ENCODE data around the gene GOSR2. TPM values are rescaled to one million over a fixed set of nuclear protein-coding genes. Genes with fewer than 3 reads are reported as not detected.

Gene GOSR2
- total RNA-seq, 1 experiment from 2014 or later, result 52.9 TPM

- Histone ChIP-seq H3K4me2 (ENCODE audit: low read length) (peak within 1 kb of the TSS; percentile 96), H3K79me2 (ENCODE audit: insufficient read depth, low read length) (no peaks in the 10 kb centered on the region), H3K27me3 (ENCODE audit: insufficient read depth, low read length) (no peaks in the 10 kb centered on the region), H3K36me3 (ENCODE audit: control insufficient read depth in 1 of 2, insufficient read depth in 2 of 2, low read length in 2 of 2) (no peaks in the 10 kb centered on the region), H3K4me3 (replicated peaks in 1 of 2; ENCODE audit: low read depth in 1 of 2, low read length in 2 of 2) (peak within 1 kb of the TSS; percentile 25 to 61), H3K27ac (ENCODE audit: low read depth, low read length) (no peak within 1 kb of the TSS; the same call in 1 of the 2 replicates), H3K9me2 (ENCODE audit: insufficient read depth) (no peaks in the 10 kb centered on the region), H3K9ac (ENCODE audit: low read length) (peak within 1 kb of the TSS; percentile 52), H2AFZ (ENCODE audit: low read depth, low read length, poor library complexity, severe bottlenecking) (peak within 1 kb of the TSS; percentile 79), H3K9me3 (ENCODE audit: control insufficient read depth in 1 of 2, insufficient read depth in 1 of 2, low read depth in 1 of 2, low read length in 2 of 2) (no peaks in the 10 kb centered on the region), H4K20me1 (ENCODE audit: insufficient read depth) (no peaks in the 10 kb centered on the region), H3K4me1 (ENCODE audit: control insufficient read depth in 1 of 2, insufficient read depth in 2 of 2, low read length in 2 of 2) (peaks cover 8 to 18% of the 10 kb centered on the region in 2 experiments; a peak in 3 of 4 replicates)
- BruUV-seq (replicated peaks), result no TSS peak
- RAD21 ChIA-PET (ENCODE audit: low non-redundant PET in 1 of 2, low total read pairs in 2 of 2, uncharacterized antibody in 2 of 2, unreplicated experiment in 2 of 2), result no interaction called here
- TF ChIP-seq EZH2phosphoT487 (IDR thresholded peaks at IDR 0.05; ENCODE audit: borderline replicate concordance), result no peak
- peak; percentile 35; the same call in 1 of the 2 replicates for TF ChIP-seq POLR2AphosphoS5 (IDR thresholded peaks at IDR 0.05; ENCODE audit: low read depth, low read length)
- CTCF ChIA-PET, result no interaction called here
- POLR2A ChIA-PET, result no interaction called here
- intact Hi-C loops (cut with micrococcal nuclease), result no loop called here
- ATAC-seq, result peak; percentile 84
- DNase-seq (ENCODE audit: low read depth, low spot score), result no peak
Observed at GRCh38 chr17:46979147-46979863, 56.3 kb downstream of the GOSR2 start, which contains the start of gene RPRML. Gene RPRML (minus strand): TSS chr17:46979253. CDS start chr17:46979007, 246 bp downstream.

GRCh38 chr17:46982577-46982976 lies 59.6 kb downstream of the GOSR2 start:
- intact Hi-C loops (cut with micrococcal nuclease), result no loop called here
- DNase-seq (ENCODE audit: low read depth, low spot score) (no peak), ATAC-seq (no peak)
- ChIA-PET CTCF (no interaction called here), RAD21 (ENCODE audit: low non-redundant PET in 1 of 2, low total read pairs in 2 of 2, uncharacterized antibody in 2 of 2, unreplicated experiment in 2 of 2) (no interaction called here), POLR2A (no interaction called here)
- Histone ChIP-seq H3K9ac (ENCODE audit: low read length) (no peak overlapping the region), H3K4me1 (ENCODE audit: control insufficient read depth in 1 of 2, insufficient read depth in 2 of 2, low read length in 2 of 2) (peaks cover 8 to 13% of the 10 kb centered on the region in 2 experiments; a peak in 3 of 4 replicates), H3K4me3 (replicated peaks in 1 of 2; ENCODE audit: low read depth in 1 of 2, low read length in 2 of 2) (no peak overlapping the region), H3K79me2 (ENCODE audit: insufficient read depth, low read length) (no peaks in the 10 kb centered on the region), H3K27ac (ENCODE audit: low read depth, low read length) (no peak overlapping the region), H3K9me2 (ENCODE audit: insufficient read depth) (no peaks in the 10 kb centered on the region), H3K9me3 (ENCODE audit: control insufficient read depth in 1 of 2, insufficient read depth in 1 of 2, low read depth in 1 of 2, low read length in 2 of 2) (no peaks in the 10 kb centered on the region), H2AFZ (ENCODE audit: low read depth, low read length, poor library complexity, severe bottlenecking) (no peak overlapping the region), H3K4me2 (ENCODE audit: low read length) (no peak overlapping the region), H3K36me3 (ENCODE audit: control insufficient read depth in 1 of 2, insufficient read depth in 2 of 2, low read length in 2 of 2) (no peaks in the 10 kb centered on the region), H4K20me1 (ENCODE audit: insufficient read depth) (no peaks in the 10 kb centered on the region), H3K27me3 (ENCODE audit: insufficient read depth, low read length) (no peaks in the 10 kb centered on the region)
- BruUV-seq (replicated peaks), result no TSS peak
- no peak for TF ChIP-seq REST (IDR thresholded peaks at IDR 0.05; ENCODE audit: low read depth)
- TF ChIP-seq ZBTB33 (IDR thresholded peaks at IDR 0.05; ENCODE audit: extremely low read depth, insufficient replicate concordance, low read length), result no peak
- TF ChIP-seq SP1 (IDR thresholded peaks at IDR 0.05; ENCODE audit: low read depth), result no peak
- TF ChIP-seq ZFX (IDR thresholded peaks at IDR 0.05), result no peak
- TF ChIP-seq RAD21 (IDR thresholded peaks at IDR 0.05; ENCODE audit: low read depth), result no peak
- no peak for TF ChIP-seq EGR1 (IDR thresholded peaks at IDR 0.05; ENCODE audit: low read depth)
- TF ChIP-seq SRF (IDR thresholded peaks at IDR 0.05; ENCODE audit: low read depth), result no peak
- no peak for TF ChIP-seq JUND (IDR thresholded peaks at IDR 0.05)
- no peak for TF ChIP-seq ELF1 (IDR thresholded peaks at IDR 0.05; ENCODE audit: borderline replicate concordance, low read depth)
- no peak for TF ChIP-seq POLR2A (IDR thresholded peaks at IDR 0.05; ENCODE audit: borderline replicate concordance, extremely low read depth, insufficient read depth, insufficient read length)
- TF ChIP-seq ATF3 (IDR thresholded peaks at IDR 0.05), result no peak
- TF ChIP-seq CBX3 (IDR thresholded peaks at IDR 0.05; ENCODE audit: low read depth), result no peak
- no peak for TF ChIP-seq EZH2phosphoT487 (IDR thresholded peaks at IDR 0.05; ENCODE audit: borderline replicate concordance)
- no peak for TF ChIP-seq SIN3A (IDR thresholded peaks at IDR 0.05; ENCODE audit: low read depth)
- no peak for TF ChIP-seq EZH2 (IDR thresholded peaks at IDR 0.05)

All from HCT116 (cell line).